HG02981 (cell line): ENCODE results near the gene CCZ1.
"Not testable (repeated sequence)": the region's sequence is repeated elsewhere in the genome, so short reads cannot be mapped to it uniquely, and the experiment has no call there.

Experiments used
- ATAC-seq: cut with Tn5 transposase; IDR thresholded peaks from one replicate; pipeline ENCODE4 v1.9.1; 2021; ENCODE audit warnings: mild to moderate bottlenecking, moderate library complexity; ENCODE audit not compliant: unreplicated experiment

CCZ1 gene

DNA sequence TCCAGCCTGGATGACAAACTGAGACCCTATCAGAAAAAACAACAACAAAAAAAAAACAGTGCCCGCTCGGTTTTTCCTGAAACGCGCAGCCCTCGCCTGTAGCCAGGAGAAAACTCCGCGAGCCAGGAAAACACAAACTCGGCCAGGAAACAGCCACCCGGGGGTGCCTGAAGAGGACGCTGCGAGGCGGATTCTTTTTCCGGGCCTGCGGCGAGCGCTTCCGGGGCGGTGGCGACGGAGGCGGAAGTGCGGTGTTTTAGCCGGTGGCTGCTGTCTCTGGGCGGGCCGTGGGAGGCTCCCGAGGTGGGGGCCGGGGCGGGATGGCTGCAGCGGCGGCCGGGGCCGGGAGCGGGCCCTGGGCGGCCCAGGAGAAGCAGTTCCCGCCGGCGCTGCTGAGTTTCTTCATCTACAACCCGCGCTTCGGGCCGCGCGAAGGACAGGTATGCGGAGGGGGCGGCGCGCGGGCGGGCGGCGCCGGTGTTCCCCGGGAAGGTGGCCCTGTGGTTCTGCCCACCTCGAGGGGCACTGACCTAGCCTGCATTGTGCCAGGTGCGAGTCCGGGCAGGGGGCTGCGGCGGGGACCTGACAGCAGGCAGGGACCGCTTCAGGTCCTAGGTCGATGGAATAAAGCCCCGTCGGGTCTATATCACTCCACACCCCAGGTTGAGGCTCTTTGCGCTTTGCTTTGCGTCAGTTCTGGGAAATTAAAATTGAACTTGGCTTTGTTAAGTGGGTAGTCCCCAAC lies at the start of gene CCZ1:
Gene CCZ1, plus strand, starts transcription at position 254 of the 745 bp plus-strand sequence. Its CDS starts 67 bp downstream, at position 321.
- peak; percentile 87 for ATAC-seq

DNA sequence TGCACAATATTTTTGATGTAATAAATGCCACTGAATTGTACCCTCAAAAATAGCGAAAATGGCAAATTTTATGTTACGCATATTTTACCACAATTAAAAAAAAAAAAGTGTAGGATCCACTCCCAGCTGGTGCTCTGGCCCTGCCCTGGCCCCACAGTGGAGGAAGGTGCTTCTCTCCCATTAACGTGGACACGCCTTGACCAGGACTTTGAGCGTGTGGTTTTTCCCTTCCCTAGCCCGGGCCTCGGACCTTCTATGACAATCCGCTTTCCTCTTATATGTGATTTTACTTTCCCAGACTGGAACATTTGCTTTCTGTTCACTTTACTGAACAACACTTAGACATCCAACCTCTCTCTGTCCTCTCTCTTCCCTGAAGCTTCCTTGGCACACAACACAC lies 47.6 kb upstream of the CCZ1 start:
- ATAC-seq, result no peak

DNA sequence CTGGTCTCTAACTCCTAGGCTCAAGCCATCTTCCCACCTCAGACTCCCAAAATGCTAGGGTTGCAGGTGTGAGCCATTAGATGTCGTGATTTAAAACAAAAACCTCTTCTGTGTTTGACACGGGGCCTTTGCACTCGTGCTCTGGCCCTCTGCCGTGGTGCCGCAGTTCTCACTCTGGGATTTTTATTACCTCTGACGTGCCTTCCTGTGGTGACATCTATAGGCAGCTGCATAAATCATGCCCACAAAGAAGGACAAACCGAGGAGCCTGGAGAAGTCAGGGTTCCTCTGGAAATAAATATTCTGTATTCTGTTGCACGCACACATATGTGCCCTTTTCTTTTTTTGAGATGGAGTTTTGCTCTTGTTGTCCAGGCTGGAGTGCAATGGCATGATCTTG lies 43.8 kb upstream of the CCZ1 start:
- no peak for ATAC-seq

DNA sequence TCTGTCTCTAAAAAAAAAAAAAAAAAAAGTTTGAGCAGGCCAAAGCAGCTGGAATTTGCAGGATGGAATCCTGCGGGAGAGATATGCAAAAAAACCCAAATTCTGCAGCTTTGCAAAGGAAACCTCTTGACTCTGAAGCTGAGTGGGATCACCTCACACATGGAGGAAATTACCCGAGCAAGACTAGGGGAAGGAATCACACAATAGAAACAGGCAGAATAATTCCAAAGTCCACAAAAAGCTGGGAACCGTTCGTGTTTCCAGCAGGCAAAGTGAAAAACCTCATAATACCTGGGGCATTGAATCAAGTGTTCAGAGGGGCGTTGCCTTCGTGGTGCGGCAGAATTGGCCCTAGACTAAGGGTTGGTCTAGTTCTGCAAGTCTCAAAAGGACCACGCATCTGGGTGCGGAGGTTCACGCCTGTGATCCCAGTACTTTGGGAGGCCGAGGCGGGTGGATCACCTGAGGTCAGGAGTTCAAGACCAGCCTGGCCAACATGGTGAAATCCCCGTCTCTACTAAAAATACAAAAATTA lies 41.4 kb upstream of the CCZ1 start:
- ATAC-seq, result not testable (repeated sequence)

DNA sequence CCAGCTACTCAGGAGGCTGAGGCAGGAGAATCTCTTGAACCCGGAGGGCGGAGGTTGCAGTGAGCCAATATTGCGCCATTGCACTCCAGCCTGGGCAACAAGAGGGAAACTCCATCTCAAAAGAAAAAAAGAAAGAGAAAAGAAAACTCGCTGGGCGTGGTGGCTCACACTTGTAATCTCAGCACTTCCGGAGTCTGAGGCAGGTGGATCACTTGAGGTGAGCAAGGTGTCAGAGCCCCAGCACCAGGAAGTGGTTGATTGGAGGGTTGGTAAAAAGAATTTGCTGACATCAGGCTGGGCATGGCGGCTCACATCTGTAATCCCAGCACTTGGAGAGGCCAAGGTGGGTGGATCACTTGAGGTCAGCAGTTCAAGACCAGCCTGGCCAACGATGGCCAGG lies 40.0 kb upstream of the CCZ1 start:
- ATAC-seq, result not testable (repeated sequence)

DNA sequence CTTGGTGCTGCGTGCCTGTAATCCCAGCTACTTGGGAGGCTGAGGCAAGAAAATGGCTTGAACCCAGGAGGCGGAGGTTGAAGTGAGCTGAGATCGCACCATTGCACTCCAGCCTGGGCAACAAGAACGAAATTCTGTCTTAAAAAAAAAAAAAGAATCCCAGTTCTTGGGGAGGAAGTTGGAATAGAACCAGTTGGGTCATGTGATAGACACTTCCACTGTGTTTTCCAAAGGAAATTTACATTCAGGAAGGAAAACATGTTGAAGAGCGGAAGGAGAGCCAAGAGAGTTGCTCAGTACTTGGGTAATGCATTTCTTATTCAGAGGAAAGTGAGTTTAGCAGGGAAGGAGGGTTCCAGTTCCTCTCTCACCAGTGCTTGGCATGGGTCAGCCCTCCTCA lies 37.3 kb upstream of the CCZ1 start:
- ATAC-seq, result not testable (repeated sequence)

DNA sequence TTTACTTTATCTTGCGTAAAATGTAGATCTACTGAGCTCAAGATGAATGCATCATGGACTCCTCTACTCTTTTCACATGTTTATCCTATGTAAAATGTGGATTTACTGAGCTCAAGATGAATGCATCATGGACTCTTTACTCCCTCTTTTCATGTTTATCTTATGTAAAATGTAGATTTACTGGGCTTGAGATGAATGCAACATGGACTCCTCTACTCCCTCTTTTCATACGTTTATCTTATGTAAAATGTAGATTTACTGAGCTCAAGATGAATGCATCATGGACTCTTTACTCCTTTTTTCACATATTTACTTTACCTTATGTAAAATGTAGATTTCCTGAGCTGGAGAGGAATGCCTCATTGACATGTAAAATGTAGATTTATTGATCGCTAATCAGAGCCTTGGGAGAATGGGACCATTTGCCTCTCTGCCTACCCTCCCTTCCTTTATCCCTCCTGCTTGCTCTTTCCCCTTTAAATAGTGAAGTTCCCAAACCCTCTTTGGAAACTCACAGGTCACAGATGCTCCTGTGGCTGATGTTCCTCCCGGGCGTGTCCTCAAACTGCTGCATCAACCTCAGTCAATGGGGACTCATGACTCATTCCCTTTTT lies 35.7 kb upstream of the CCZ1 start:
- ATAC-seq, result not testable (repeated sequence)

DNA sequence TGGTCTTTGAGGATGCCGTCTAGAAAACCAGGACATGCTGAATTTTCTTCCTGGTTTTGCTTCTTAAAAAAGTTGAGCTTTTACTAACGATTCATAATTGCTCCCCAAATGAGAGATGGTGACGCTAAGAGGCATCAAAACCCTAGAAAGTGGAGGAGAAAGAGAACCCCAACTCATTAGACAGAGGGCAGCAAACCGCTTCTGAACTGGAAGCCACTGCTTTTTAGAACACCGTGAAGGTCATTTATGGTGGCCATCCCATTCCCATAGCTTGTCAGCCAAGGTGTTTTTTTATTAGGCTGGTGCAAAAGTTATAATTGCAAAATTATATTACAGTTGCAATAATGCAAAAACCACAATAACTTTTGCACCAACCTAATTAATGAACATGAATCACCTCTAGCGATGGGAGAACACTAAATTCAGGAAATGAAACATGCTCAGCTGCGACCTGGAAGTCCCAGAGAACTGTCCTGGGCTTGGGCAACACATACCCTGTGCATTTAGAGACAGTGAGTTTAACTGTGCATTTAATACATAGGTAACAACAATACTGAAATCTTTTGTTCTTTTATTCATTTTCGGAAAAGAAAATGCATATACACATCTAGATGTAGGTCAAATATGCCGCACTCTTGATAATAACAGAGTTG lies 33.1 kb upstream of the CCZ1 start:
- ATAC-seq, result not testable (repeated sequence)

DNA sequence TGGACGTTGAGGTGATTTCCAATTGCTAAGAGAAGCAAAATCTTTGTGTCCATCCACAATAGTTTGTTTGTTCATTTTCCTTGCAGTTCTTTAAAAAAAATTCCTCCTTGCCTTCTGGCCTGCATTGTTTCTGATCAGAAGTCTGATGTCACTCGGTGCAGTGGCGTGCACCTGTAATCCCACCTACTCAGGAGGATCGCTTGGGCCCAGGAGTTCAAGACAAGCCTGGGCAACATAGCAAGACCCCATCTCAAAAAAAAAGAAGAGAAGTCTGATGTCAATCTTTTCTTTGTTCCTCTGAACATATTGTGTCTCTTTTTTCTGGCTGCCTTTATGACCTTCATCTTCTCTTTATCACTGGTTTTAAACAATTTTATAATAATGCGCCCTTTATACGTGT lies 31.5 kb upstream of the CCZ1 start:
- ATAC-seq, result no peak

DNA sequence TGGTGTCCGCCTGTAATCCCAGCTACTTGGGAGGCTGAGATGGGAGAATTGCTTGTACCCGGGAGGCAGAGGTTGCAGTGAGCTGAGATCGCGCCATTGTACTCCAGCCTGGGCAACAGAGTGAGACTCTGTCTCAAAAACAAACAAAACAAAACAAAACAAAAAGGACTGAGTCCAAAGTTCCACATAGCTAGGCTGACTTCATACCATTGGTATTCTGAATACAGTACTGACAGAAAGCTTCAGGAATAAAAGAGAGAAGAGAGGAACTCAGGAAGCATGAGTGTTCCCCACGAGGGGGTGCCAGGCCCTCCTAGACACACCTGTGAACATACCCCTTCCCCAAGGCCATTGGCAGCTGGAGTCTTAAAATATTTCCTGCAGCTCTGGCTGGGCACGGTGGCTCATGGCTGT lies 29.6 kb upstream of the CCZ1 start:
- ATAC-seq, result not testable (repeated sequence)

DNA sequence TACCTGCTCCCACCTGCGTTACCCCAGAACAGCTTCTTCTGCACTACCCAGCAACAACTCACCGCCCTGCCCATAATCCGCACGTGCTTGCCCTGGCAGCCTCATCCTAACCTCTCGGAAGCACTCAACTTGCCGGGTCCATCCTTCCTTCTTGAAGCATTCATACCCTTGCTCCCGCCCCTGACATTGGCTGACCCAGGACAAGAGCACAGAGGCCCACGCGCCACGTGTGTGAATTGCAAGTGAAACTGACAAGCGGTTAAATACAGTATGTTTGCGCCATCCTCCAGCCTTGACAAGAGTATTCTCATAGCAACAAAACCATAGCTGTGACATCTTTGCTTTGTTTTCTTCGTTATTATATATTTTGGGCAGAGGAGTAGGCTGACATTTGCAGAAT lies 28.8 kb upstream of the CCZ1 start:
- no peak for ATAC-seq

DNA sequence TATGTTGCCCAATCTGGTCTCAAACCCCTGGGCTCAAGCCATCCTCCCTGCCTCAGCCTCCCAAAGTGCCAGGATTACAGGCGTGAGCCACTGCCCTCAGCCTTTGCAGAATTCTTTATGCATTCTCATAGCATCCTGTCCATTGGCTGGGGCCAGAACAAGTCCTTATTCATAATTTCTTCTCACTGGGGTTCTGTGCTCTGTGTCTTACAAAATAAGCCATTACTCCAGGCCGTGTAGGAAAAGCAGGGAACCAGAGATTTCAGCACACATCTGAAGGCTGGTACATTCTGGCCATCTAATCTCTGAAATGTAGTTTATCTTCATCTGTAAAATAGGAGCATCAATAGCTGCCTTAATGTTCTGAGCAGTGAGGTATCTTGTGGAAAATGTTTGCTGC lies 28.2 kb upstream of the CCZ1 start:
- no peak for ATAC-seq

DNA sequence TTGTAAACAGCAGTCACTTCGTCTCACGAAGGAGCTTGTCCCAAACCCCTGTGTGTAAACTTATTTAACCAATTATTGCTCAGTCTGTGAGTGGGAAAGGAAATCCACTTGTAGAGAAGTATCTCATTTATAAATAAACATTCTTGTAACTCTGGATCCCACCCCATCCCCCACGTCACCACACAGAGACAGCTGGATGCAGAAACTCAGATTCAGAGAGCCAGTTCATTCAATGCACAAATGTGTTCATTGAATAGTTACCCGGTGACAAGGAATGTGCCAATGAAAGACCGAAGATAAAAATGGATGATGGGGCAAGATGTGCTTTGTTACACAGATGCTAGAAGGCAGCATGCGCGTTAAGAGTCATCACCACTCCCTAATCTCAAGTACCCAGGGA lies 26.2 kb upstream of the CCZ1 start:
- no peak for ATAC-seq

DNA sequence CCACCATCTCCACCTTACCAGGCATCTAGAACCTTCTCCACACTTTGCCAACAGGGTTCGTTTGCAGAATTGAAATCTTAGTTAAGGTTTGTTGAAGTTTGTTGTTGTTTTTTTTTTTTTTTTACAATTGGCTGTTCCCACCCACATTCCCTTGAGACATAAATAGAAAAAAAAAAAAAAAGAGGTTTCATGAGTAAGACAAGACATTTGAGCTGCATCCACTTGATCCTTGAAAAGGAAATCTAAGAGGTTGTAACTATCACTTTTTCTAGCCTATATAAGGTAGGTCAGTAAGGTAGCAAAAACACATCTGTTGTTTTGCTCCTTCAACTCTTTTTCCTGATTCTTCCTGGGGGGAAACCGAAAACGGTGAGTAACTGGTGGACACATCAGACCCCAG lies 18.9 kb upstream of the CCZ1 start:
- not testable (repeated sequence) for ATAC-seq

DNA sequence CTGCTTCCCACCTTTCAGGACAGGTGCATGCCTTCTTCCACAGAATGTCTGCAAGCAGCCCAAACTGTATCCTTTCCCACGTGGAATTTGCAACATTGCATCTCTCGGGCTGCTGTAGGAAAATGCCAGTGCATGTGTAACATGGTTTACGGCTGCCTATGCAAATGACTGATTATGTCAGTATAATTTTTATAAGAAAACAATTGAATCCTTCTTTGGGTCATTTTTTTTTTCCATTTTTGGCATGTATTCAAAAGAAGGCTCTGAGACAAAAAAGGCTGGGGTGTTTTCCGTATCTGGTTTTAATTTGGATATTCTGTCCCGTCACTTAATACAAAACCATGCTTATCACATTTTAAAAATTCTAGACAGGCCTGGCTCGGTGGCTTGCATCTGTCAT lies 18.4 kb upstream of the CCZ1 start:
- ATAC-seq, result not testable (repeated sequence)

DNA sequence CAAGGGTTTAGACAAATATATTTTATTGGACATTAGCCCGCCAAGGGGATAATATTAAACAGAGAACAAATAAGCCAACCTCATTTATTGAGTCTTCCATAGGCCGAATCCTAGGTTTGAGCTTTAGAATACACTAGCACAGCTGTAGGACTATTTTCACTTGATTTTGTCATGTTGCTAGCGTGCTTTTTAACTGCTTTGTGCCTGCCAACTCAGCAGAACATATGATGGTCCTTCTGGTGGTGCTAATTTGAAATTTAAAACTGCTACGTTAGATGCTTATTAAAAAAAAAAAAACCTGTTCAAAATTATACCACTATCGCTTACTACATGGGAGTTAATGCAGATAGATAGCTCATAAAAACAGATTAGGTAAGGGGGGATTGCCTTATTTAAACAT lies 14.1 kb upstream of the CCZ1 start:
- not testable (repeated sequence) for ATAC-seq

DNA sequence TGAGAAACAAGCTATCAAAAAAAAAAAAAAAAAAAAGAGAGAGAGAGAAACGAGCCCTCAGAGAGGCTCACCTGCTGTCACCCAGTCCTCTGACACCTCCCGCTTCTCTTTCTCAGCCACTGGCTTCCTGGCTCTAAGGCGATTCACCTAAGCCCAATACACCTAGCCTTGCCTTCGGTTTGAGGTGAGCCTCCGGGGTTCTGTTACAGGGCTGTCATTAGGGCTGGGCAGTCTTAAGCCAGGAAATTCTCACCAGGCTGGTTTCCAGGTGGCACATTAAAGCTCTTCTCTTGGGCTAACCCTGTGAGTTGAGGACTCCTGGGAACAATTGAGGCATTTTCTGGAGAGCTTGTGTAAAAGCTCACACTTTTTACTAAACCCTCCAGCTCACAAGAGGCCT lies 10.5 kb upstream of the CCZ1 start:
- ATAC-seq, result not testable (repeated sequence)

DNA sequence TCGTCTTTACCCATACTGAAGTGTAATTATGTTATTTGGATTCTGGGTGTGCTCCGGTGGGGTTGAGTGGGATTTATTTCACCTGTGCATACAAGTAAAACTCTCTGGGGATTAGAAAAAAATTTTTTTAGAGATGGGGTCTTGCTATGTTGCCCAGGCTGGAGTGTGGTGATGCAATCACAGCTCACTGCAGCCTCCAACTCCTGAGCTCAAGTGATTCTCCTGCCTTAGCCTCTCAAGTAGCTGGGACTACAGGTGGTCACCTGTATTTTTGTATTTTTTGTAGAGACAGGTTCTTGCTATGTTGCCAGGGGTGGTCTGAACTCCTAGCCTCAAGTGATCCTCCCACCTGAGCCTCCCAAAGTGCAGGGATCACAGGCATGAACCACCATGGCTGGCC lies 8.3 kb upstream of the CCZ1 start:
- ATAC-seq, result not testable (repeated sequence)

DNA sequence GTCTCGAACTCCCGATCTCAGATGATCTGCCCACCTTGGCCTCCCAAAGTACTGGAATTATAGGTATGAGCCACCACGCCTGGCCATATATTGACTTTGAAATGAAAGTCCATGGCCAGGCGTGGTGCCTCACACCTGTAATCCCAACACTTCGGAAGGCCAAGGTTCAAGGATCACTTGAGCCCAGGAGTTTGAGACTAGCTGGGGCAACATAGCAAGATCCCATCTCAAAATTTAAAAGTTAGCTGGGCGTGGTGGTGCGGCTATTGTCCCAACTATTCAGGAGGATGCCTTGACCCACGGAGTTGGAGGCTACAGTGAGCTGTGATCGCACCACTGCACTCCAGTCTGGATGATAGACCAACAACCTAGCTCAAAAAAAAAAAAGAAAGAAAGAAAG lies 6.0 kb upstream of the CCZ1 start:
- ATAC-seq, result no peak

DNA sequence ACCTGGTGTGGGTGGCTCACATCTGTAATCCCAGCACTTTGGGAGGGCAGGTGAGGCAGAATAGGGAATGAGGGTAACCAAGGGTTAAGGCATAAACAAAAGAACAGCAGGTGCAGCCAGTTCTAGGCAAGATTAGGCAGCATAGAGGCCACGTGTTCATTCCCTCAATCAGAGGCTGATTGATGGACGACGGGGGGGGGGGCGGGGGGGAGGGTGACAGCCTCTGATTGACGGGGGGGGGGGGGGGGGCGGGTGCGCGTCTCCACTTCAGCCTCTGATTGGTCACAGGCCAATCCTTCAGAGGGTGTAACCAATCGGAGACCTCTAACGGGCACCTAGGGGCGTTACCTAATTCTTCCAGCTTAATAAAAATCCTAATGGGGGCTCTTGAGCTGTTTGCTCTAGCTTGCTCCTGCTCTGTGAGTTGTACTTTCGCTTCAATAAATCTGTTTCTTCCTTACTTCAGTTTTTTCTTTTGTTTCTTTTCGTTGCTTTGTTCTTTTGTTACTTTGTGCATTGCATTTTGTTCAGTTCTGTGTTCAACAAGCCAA lies 1.1 kb upstream of the CCZ1 start:
- ATAC-seq, result not testable (repeated sequence)

DNA sequence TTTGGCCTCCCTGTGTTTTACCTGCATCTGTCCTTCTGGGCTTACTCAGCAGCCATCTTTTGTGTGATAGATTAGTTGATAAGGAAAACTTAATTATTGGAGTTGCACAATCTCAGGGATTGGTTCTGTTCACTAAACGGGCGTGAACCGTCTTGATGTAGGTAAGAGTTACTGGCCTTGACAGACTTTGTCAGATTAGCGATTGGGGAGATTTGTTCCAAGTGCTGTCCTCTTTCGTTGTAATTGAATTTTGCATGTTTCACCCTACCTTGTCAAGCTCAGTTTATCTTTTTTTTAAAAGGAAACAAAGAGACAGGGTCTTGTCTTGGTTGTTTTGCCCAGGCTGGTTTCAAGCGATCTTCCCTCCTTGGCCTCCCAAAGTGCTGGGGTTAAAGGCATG lies 4.5 kb downstream of the CCZ1 start:
- ATAC-seq, result not testable (repeated sequence)
